Stimulated activated CD8-positive, alpha-beta memory T cell treated with anti-CD3 and anti-CD28 coated beads, Interleukin-4, amount 100 ng/mL, for 24 hours (primary cell): ENCODE results near the gene EPHA8.

Source experiments
- DNase-seq: peaks from one replicate; pipeline ENCODE4 v3.0.0-alpha.2; 2020; ENCODE audit warnings: low read depth

Gene EPHA8

DNA sequence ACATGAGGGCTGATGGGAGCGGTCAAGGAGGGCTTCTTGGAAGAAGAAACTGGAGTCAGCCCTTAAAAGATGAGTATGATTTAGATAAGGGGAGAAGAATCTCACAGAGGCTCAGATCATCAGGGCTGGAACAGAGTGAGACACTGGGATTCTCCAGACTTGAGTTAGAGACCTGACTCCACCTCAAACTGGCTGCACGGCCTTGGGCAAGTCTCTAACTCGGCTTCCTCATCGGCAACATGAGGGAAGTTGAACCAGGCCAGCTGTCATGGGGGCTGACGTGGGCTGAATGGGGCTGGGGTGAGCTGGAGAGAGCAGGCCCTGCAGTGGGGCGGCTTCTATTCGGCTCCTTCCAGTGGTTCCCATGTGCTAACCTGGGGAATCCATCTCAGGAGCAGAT is 82.6 kb downstream of the EPHA8 start:
- no peak for DNase-seq

DNA sequence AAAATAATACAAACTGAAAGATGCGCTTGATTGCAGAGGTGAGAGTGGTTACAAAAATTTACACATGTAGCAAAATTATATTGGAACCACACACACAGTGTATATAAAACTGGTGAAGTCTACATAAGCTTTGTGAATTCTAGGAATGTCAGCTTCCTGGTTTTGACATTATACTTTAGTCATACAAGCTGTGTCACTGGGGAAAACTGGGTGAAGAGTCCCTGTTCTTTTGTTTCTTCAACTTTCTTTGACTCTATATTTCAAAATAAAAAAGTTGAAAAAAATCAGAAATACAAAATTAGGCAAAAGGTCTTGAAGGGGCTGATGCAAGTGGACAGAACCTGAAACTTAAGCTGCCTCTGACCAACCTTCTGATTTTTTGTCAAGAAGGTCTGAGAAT is 83.1 kb downstream of the EPHA8 start:
- DNase-seq = no peak

DNA sequence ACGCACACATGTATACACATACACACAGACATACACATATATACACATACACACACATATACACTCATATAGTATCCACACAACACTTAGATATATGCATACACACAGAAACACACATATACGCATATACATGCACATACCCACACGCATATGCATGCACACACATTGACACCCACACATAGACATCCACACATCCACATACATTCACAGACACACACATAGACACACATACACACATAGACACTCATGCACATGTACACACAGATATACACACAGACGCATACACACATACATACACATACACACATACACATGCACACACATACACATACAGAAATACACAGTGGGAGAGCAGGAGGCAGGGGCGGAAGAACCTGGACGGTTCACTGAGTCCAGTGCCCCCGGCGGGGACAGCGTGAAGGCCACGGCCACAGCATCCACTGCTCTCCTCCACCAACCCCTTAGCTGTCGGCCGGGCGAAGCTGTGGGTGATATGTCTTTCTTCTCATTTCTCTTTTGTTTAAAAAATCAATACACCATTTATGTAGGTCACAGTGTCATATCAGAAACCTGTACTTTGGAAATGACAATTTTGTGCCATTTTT is 86.9 kb downstream of the EPHA8 start:
- DNase-seq = no peak

DNA sequence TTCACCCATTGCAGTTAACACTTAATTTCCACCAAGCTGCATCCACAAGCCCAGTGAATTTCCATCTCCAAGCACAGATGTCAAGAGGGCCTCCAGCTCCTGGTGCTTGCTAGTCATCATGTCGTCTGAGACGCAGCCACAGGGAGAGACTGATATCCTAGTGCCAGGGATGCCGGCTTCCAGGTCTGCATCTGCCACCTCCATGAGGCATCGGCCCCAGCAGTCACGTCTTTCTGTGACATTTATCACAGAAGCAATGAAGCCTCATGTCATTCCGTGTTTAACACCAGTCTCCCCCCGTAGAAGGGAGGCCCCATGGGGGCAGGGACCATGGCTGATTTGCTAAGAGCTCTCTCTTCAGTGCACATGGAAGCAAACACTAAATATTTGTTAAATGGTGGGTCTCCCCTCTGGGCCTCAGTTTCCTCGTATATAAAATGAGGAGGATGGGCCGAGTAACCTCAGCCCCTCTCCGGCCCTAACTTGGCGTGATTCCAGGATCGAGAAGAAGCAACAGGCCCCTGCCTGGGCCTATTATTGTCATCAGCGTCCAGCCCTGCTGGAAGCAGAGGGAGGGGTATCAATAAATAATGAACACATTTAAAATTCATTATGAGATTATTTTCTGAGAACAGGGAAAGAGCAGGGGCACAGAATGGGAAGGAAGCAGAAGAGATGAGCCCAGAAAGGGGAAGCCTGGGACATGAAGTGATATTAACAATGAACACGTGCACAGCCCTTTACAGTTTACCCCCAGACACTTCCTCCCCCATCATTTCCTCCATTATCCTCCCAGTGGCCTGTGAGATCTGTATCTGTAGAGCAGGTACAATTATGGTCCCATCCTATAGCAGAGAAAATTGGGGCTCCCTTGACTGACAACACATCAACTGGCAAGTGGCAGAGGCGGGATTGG is 88.9 kb downstream of the EPHA8 start:
- no peak for DNase-seq

DNA sequence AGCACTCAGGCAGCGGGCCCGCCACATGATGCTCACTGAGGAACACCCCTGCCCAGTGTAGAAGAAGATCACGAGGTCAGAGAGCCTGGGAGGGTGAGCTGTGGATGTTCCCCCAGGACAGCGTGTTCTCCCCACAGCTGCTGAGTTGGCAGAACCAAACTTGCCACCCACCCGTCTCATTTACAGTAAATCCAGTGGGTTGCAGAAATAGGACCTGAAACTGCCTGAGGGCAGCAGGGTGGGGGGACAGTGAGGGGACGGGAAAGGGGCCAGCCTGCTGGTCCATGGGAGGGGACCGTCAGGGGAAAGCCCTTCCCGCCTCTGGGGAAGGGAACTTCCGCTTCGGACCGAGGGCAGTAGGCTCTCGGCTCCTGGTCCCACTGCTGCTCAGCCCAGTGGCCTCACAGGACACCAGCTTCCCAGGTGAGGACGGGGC is 89.6 kb downstream of the EPHA8 start, which contains the start of gene C1QB:
TSS of gene C1QB (plus strand) at position 356 of the 436 bp plus-strand sequence. CDS start 6,227 bp downstream, outside the sequence.
- DNase-seq = no peak
